Activated B cell treated with CpG ODN at 0.5 μM for 24 hours (primary cell): ENCODE measurements around the gene RERE. TPM values are rescaled to one million over a fixed set of nuclear protein-coding genes. Genes with fewer than 3 reads are reported as not detected.

Experiments
- ATAC-seq: fragments of 200-7000 bp; cut with Tn5 transposase; one replicate; pipeline ENCODE4 v1.10.0; 2021; ENCODE audit warnings: low read depth, mild to moderate bottlenecking, moderate library complexity
- CTCF ChIA-PET: fragments of 350-600 bp; sonication (Branson Sonifier 250); formaldehyde crosslinking; loops from one replicate; lab custom pipeline; 2021; ENCODE audit warnings: antibody characterized with exemption; lab: Charles Lee
- POLR2A ChIA-PET: fragments of 350-600 bp; sonication (Branson Sonifier 250); formaldehyde crosslinking; loops from one replicate; lab custom pipeline; 2021; ENCODE audit warnings: antibody characterized with exemption; lab: Charles Lee
- DNase-seq: peaks from one replicate; pipeline ENCODE4 v3.0.0; 2022
- H3K27ac Mint-ChIP-seq: one replicate; pipeline ENCODE4 v1.8.0; 2020; ENCODE audit warnings: mixed read lengths
- H3K27me3 Mint-ChIP-seq: one replicate; pipeline ENCODE4 v1.8.0; 2021; ENCODE audit warnings: mixed read lengths
- H3K36me3 Mint-ChIP-seq: one replicate; pipeline ENCODE4 v1.8.0; 2021; ENCODE audit warnings: low read depth, mixed read lengths
- H3K4me1 Mint-ChIP-seq: one replicate; pipeline ENCODE4 v1.8.0; 2021; ENCODE audit warnings: mixed read lengths
- H3K4me3 Mint-ChIP-seq: one replicate; pipeline ENCODE4 v1.8.0; 2020; ENCODE audit warnings: mild to moderate bottlenecking, mixed read lengths
- H3K9me3 Mint-ChIP-seq: one replicate; pipeline ENCODE4 v1.8.0; 2020; ENCODE audit warnings: mixed read lengths
- intact Hi-C: fragments of 100-400 bp; cut with micrococcal nuclease; formaldehyde crosslinking; loops from one replicate; pipeline ENCODE4 v1.15.1; 2024
- total RNA-seq: library from RNA; stranded (reverse); gene quantifications from 2 replicates; pipeline ENCODE4 v1.2.3, GENCODE V29; 2022
- TF ChIP-seq, protein P1 (sequence below): fragments of 200-600 bp; IDR thresholded peaks from one replicate; pipeline ENCODE4 v1.8.0; 2022; ENCODE audit warnings: antibody characterized with exemption, mild to moderate bottlenecking

The RERE gene
- total RNA-seq, 1 donor from 2014 or later, result 98.8 TPM

DNA sequence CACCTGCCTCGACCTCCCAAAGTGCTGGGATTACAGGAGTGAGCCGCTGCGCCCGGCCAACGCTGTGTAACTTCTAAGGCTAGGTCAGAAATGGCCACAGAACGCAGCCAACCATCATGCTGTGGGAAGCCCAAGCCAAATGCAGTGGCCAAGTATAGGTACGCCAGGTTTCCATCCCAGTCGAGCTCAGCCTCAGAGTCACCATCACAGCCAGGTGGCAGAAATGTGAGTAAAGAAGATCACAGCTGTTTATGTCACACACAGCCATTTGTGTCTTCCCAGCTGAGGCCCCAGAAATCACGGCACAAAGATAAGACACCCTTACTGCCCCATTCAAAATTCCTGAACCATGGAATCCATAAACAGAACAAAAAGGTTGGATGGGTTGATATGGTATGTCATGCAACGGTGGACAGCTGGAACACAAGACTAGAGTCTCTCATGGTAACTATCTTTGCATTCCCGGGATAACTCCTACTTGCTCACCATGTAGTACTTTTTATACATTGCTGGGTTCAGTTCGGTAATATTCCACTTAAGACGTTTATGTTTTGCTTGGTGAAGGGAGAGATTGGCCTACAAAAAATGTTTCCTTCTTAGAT lies 415.2 kb downstream of the RERE start:
- H3K27me3 Mint-ChIP-seq, result no peaks in the 10 kb centered on the region
- ATAC-seq (no peak), DNase-seq (no peak)
- H3K36me3 Mint-ChIP-seq, result peaks cover 43% of the 10 kb centered on the region
- POLR2A ChIA-PET, result interaction anchor here (0.7 kb wide), 1 partner anchor 22 kb away, joined by 3 read pairs; no protein-coding TSS in a partner anchor
- no peaks in the 10 kb centered on the region for H3K9me3 Mint-ChIP-seq
- intact Hi-C loops, result loop anchor here (10.0 kb wide), 1 partner anchor 443 kb away; no protein-coding TSS in a partner anchor
- H3K4me1 Mint-ChIP-seq, result peaks cover 31% of the 10 kb centered on the region
- CTCF ChIA-PET, result interaction anchor here (1.1 kb wide), 1 partner anchor 325 kb away, joined by 3 read pairs; no protein-coding TSS in a partner anchor
- no peak overlapping the region for H3K4me3 Mint-ChIP-seq
- TF ChIP-seq, protein P1, sequence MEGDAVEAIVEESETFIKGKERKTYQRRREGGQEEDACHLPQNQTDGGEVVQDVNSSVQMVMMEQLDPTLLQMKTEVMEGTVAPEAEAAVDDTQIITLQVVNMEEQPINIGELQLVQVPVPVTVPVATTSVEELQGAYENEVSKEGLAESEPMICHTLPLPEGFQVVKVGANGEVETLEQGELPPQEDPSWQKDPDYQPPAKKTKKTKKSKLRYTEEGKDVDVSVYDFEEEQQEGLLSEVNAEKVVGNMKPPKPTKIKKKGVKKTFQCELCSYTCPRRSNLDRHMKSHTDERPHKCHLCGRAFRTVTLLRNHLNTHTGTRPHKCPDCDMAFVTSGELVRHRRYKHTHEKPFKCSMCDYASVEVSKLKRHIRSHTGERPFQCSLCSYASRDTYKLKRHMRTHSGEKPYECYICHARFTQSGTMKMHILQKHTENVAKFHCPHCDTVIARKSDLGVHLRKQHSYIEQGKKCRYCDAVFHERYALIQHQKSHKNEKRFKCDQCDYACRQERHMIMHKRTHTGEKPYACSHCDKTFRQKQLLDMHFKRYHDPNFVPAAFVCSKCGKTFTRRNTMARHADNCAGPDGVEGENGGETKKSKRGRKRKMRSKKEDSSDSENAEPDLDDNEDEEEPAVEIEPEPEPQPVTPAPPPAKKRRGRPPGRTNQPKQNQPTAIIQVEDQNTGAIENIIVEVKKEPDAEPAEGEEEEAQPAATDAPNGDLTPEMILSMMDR, result no peak
- peak overlapping the region; percentile 46 for H3K27ac Mint-ChIP-seq

DNA sequence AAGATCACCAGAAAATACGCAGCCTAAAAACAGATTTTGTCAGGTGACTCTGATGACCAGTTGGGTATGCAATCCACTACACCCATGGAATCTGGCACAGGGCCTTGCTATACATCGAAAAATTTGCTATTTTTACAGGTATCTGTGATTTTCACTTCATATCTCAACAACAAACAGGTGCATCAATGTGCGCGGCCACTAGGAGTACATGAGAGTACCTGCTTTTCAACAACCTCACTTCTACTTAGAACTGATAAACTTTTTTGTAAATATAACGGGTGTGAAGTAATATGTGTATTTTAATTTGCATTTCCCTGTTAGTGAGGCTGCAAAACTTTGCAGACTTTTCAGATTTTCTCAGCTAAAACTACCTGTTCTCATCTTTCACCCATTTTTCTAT lies 418.8 kb downstream of the RERE start:
- no peaks in the 10 kb centered on the region for H3K9me3 Mint-ChIP-seq
- peaks cover 57% of the 10 kb centered on the region for H3K4me1 Mint-ChIP-seq
- peaks cover 27% of the 10 kb centered on the region for H3K36me3 Mint-ChIP-seq
- TF ChIP-seq, protein P1, result no peak
- peak overlapping the region; percentile 82 for H3K27ac Mint-ChIP-seq
- DNase-seq, result no peak
- CTCF ChIA-PET, result no interaction called here
- H3K27me3 Mint-ChIP-seq, result no peaks in the 10 kb centered on the region
- no peak overlapping the region for H3K4me3 Mint-ChIP-seq
- POLR2A ChIA-PET, result no interaction called here
- intact Hi-C loops, result no loop called here
- no peak for ATAC-seq

DNA sequence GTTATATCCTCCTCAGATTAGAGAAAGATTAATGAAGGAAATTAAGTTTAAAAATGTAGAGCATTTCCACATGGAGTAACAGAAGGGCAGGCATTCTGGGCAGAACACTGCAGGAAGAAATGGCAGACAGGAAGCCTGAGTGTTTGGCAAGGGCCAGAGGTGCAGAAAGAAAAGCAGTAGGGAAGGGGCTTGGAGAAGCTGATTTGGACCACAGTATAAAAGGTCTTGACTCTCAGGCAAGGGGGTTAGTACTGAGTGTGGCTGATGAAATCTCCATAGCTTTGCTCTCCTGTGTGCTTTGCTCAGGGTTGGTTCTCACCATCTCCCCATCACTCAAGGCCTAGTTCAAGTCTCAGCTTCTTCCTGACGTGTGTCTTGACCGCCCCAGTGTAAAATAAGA lies 419.4 kb downstream of the RERE start:
- POLR2A ChIA-PET, result interaction anchor here (1.0 to 1.1 kb wide), 2 partner anchors 10 to 305 kb away, joined by 3 read pairs; no protein-coding TSS in a partner anchor
- H3K4me1 Mint-ChIP-seq, result peaks cover 61% of the 10 kb centered on the region

DNA sequence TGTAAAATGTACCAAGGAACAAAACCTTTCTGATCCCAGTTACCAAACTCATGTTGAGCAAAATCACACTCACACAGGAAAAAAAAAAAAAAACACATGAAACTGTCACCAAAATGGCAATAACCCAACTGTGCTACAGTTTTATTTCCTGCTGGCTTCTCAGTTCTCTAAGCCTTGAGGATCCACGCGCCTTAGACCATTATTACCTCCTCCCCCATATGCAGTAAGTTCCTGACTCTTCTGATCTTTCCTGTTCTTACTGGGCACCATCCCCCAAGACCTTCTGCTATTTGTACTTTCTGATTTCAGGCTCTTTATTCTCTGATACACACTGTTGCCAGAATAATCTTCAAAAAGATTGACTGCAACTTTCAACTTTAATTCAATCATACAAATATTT lies 419.9 kb downstream of the RERE start:
- ATAC-seq (peak; percentile 49), DNase-seq (no peak)
- ChIA-PET CTCF (interaction anchor here (3.4 kb wide), 1 partner anchor 12 kb away, joined by 12 read pairs; no protein-coding TSS in a partner anchor), POLR2A (interaction anchor here (1.0 to 1.6 kb wide), 5 partner anchors 10 to 305 kb away, joined by 3 to 6 read pairs (median 3); no protein-coding TSS in a partner anchor)
- intact Hi-C loops, result no loop called here
- peaks cover 35% of the 10 kb centered on the region for H3K36me3 Mint-ChIP-seq
- H3K27ac Mint-ChIP-seq, result peak overlapping the region; percentile 82
- TF ChIP-seq, protein P1, result no peak
- peak overlapping the region; percentile 19 for H3K4me3 Mint-ChIP-seq
- peaks cover 67% of the 10 kb centered on the region for H3K4me1 Mint-ChIP-seq
- H3K9me3 Mint-ChIP-seq, result no peaks in the 10 kb centered on the region
- H3K27me3 Mint-ChIP-seq, result no peaks in the 10 kb centered on the region

More for the DNA sequence above, 419.4 kb downstream of the RERE start:
- Mint-ChIP-seq H3K4me3 (no peak overlapping the region), H3K27ac (peak overlapping the region; percentile 82), H3K27me3 (no peaks in the 10 kb centered on the region), H3K9me3 (no peaks in the 10 kb centered on the region), H3K36me3 (peaks cover 31% of the 10 kb centered on the region)
- TF ChIP-seq, protein P1, result no peak
- DNase-seq (no peak), ATAC-seq (no peak)
- CTCF ChIA-PET, result interaction anchor here (3.4 kb wide), 1 partner anchor 11 kb away, joined by 12 read pairs; no protein-coding TSS in a partner anchor
- intact Hi-C loops, result no loop called here

DNA sequence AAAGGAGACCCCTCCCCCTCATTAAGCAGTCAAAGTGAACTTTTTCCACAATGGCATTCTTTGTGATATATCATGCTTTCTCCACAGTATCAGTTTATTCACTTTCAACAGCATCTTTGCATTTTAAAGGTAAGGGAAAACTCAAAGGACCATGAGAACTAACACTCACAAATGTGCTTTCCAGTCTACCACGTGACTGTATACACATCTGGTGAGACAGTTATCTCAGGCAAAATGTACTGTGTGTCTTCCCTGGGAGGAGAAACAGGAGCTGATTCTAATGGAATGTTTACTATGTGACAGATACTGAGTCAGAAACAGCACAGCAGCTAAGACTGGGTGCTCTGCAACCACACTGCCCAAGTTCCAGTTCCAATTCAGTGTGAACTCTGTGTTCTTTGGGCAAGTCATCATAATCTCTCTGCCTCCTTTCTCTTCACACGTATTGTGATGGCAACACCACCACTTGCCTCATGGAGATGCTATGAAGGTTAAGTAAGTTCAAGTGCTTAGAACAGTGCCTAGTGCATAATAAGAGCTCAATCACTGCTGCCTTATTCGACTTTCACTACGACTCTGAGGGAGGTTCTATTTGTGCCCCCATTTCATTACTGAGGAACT lies 420.5 kb downstream of the RERE start:
- Mint-ChIP-seq H3K36me3 (peaks cover 32% of the 10 kb centered on the region), H3K27me3 (no peaks in the 10 kb centered on the region), H3K27ac (peak overlapping the region; percentile 82), H3K4me3 (peak overlapping the region; percentile 24), H3K4me1 (peaks cover 72% of the 10 kb centered on the region), H3K9me3 (no peaks in the 10 kb centered on the region)
- intact Hi-C loops, result no loop called here
- TF ChIP-seq, protein P1, result no peak
- POLR2A ChIA-PET, result interaction anchor here (0.6 to 1.6 kb wide), 5 partner anchors 14 to 741 kb away, joined by 3 to 6 read pairs (median 4); no protein-coding TSS in a partner anchor
- CTCF ChIA-PET, result interaction anchor here (3.4 kb wide), 1 partner anchor 12 kb away, joined by 12 read pairs; no protein-coding TSS in a partner anchor
- ATAC-seq, result peak; percentile 4
- no peak for DNase-seq
